H1 (cell line): Measurements from ENCODE around the gene TEX2. TPM values are rescaled to one million over a fixed set of nuclear protein-coding genes. Genes with fewer than 3 reads are reported as not detected.

Experiments
- ATF2 ChIP-seq: IDR thresholded peaks from 2 replicates; pipeline ENCODE4 v1.6.1; 2012; ENCODE audit warnings: low read length, inconsistent platforms
- CBX8 ChIP-seq: fragments of 300-800, 300-1000 bp; sonication (generic); IDR thresholded peaks from 2 replicates; pipeline ENCODE4 v1.7.1; 2016; ENCODE audit warnings: low read depth, low read length, borderline replicate concordance
- CHD7 ChIP-seq: fragments of 300-600 bp; sonication (generic); IDR thresholded peaks from 2 replicates; pipeline ENCODE4 v1.7.1; 2012; ENCODE audit warnings: low read length, moderate library complexity, mild to moderate bottlenecking, inconsistent platforms; ENCODE audit not compliant: insufficient replicate concordance
- JUN ChIP-seq: IDR thresholded peaks from 2 replicates; pipeline ENCODE4 v1.6.1; 2011; ENCODE audit warnings: low read depth, mild to moderate bottlenecking, improper control_type of control experiment, low read length
- RXRA ChIP-seq: IDR thresholded peaks from 2 replicates; pipeline ENCODE4 v1.6.1; 2011; ENCODE audit warnings: low read depth, mild to moderate bottlenecking, low read length, moderate library complexity; ENCODE audit not compliant: insufficient read depth
- SIN3A ChIP-seq, 2 experiments: IDR thresholded peaks in 1 of 2; conservative IDR thresholded peaks in 1 of 2; 2 replicates each; pipeline ENCODE4 v1.6.1; 2011 to 2012; ENCODE audit warnings: low read length in 2 of 2, improper control_type of control experiment in 1 of 2, low read depth in 1 of 2, mild to moderate bottlenecking in 1 of 2
- SP4 ChIP-seq: IDR thresholded peaks from 2 replicates; pipeline ENCODE4 v1.6.1; 2012; ENCODE audit warnings: low read length, inconsistent platforms
- polyA plus RNA-seq, 7 experiments: library from polyadenylated mRNA; depleted of rRNA in 3 of 7; stranded (reverse) in 5 of 7; unstranded in 2 of 7; fragments of >200 nt in 5 of 7; fragments of 200-250 nt in 2 of 7; gene quantifications; 1 replicate in 5 of 7; 2 replicates in 1 of 7; 4 replicates in 1 of 7; pipeline versions ENCODE4 v1.2.1 to v1.2.3, GENCODE V29; 2011 to 2013; ENCODE audit warnings: missing spikeins in 2 of 7, mixed read lengths in 2 of 7
- total RNA-seq: library from RNA; stranded (reverse); fragmentation: NEBNext Ultra II Directional; extraction: Animal tissue kit (Norgen Biotek cat#: 25700); gene quantifications from 2 replicates; pipeline ENCODE4 v1.2.1, GENCODE V29; 2021

The TEX2 gene
- total and polyA plus RNA-seq, 2 of the 8 experiments (the other 6 are each of a cell fraction or from before 2014, with no cell fraction given): 6.1 to 15.6 TPM

- no peak for TF ChIP-seq CHD7
- TF ChIP-seq ATF2: no peak
- TF ChIP-seq JUN: no peak
- no peak for TF ChIP-seq SP4
- TF ChIP-seq RXRA: no peak
- TF ChIP-seq CBX8: no peak
- no peak for TF ChIP-seq SIN3A (conservative IDR thresholded peaks at IDR 0.05 in 1 of 2, IDR thresholded peaks at IDR 0.05 in 1 of 2; ENCODE audit: low read depth in 1 of 2, low read length in 2 of 2)
Observed at GRCh38 chr17:64309021-64309420, 46.0 kb upstream of the TEX2 start (continued).
